ENCODE measurements around the gene UBE2D1. TPM values are rescaled to one million over a fixed set of nuclear protein-coding genes. Genes with fewer than 3 reads are reported as not detected.

UBE2D1 gene
- total RNA-seq, 4 donors from 2014 or later = 62.0 to 178 (median 81.6) TPM

GRCh38 chr10:58311026-58311425 is 23.8 kb upstream of the UBE2D1 start:
- no peak for ATAC-seq
- Histone ChIP-seq H3K27ac (no peak overlapping the region), H3K4me1 (no peaks in the 10 kb centered on the region), H3K9me3 (no peaks in the 10 kb centered on the region), H3K4me3 (no peak overlapping the region), H3K36me3 (no peaks in the 10 kb centered on the region), H3K27me3 (no peaks in the 10 kb centered on the region)
- intact Hi-C loops (cut with DNase I; ENCODE audit: low total_unique reads) (no loop called here), in situ Hi-C loops (cut with MboI; ENCODE audit: low sequenced_read_pairs in 4 of 4) (loop anchor here in 1 of 4 donors (10.0 kb wide), 1 partner anchor 74 kb away; the partner anchor contains the start of gene TFAM)
- DNase-seq = no peak
- TF ChIP-seq POLR2A (IDR thresholded peaks at IDR 0.05) = no peak
- TF ChIP-seq, protein P1, sequence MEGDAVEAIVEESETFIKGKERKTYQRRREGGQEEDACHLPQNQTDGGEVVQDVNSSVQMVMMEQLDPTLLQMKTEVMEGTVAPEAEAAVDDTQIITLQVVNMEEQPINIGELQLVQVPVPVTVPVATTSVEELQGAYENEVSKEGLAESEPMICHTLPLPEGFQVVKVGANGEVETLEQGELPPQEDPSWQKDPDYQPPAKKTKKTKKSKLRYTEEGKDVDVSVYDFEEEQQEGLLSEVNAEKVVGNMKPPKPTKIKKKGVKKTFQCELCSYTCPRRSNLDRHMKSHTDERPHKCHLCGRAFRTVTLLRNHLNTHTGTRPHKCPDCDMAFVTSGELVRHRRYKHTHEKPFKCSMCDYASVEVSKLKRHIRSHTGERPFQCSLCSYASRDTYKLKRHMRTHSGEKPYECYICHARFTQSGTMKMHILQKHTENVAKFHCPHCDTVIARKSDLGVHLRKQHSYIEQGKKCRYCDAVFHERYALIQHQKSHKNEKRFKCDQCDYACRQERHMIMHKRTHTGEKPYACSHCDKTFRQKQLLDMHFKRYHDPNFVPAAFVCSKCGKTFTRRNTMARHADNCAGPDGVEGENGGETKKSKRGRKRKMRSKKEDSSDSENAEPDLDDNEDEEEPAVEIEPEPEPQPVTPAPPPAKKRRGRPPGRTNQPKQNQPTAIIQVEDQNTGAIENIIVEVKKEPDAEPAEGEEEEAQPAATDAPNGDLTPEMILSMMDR (IDR thresholded peaks at IDR 0.05 in 4 of 5, conservative IDR thresholded peaks at IDR 0.05 in 1 of 5) = no peak

GRCh38 chr10:58316874-58317273 is 17.9 kb upstream of the UBE2D1 start:
- in situ Hi-C loops (cut with MboI; ENCODE audit: low sequenced_read_pairs in 4 of 4) (loop anchor here in 1 of 4 donors (10.0 kb wide), 1 partner anchor 68 kb away; the partner anchor contains the start of gene TFAM), intact Hi-C loops (cut with DNase I; ENCODE audit: low total_unique reads) (no loop called here)
- DNase-seq = no peak
- no peaks in the 10 kb centered on the region for H3K36me3 ChIP-seq
- H3K27me3 ChIP-seq = no peaks in the 10 kb centered on the region
- ATAC-seq = no peak
- TF ChIP-seq, protein P1 (IDR thresholded peaks at IDR 0.05 in 4 of 5, conservative IDR thresholded peaks at IDR 0.05 in 1 of 5) = no peak
- no peak for TF ChIP-seq POLR2A (IDR thresholded peaks at IDR 0.05)
- no peaks in the 10 kb centered on the region for H3K4me1 ChIP-seq
- H3K4me3 ChIP-seq = no peak overlapping the region
- H3K27ac ChIP-seq = no peak overlapping the region
- no peaks in the 10 kb centered on the region for H3K9me3 ChIP-seq

GRCh38 chr10:58318346-58318745 is 16.5 kb upstream of the UBE2D1 start:
- Histone ChIP-seq H3K27ac (no peak overlapping the region), H3K36me3 (no peaks in the 10 kb centered on the region), H3K4me3 (no peak overlapping the region), H3K9me3 (no peaks in the 10 kb centered on the region), H3K27me3 (no peaks in the 10 kb centered on the region), H3K4me1 (no peaks in the 10 kb centered on the region)
- in situ Hi-C loops (cut with MboI; ENCODE audit: low sequenced_read_pairs in 4 of 4) = loop anchor here in 1 of 4 donors (10.0 kb wide), 1 partner anchor 66 kb away; the partner anchor contains the start of gene TFAM
- intact Hi-C loops (cut with DNase I; ENCODE audit: low total_unique reads) = no loop called here
- DNase-seq = no peak
- TF ChIP-seq POLR2A (IDR thresholded peaks at IDR 0.05) = no peak
- TF ChIP-seq, protein P1 (IDR thresholded peaks at IDR 0.05 in 4 of 5, conservative IDR thresholded peaks at IDR 0.05 in 1 of 5) = no peak
- ATAC-seq = no peak

DNA sequence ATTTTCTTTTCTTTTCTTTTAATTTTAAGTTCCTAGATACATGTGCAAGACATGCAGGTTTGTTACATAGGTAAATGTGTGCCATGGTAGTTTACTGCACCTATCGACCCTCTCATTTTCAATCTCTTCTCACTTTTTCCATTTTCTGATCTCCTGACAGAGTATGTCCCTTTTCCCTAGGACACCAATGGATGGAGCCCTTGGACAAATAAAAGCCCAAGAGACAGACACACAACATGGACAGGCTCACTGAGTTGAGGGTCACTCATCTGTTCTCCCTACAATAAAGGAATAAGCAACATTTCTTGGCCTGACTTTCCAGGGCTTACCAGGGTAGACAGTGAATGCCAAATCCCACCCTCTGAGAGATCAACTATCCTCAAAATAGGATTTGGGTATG is 15.2 kb upstream of the UBE2D1 start:
- in situ Hi-C loops (cut with MboI; ENCODE audit: low sequenced_read_pairs in 4 of 4) (loop anchor here in 1 of 4 donors (10.0 kb wide), 1 partner anchor 65 kb away; the partner anchor contains the start of gene TFAM), intact Hi-C loops (cut with DNase I; ENCODE audit: low total_unique reads) (no loop called here)
- Histone ChIP-seq H3K27ac (no peak overlapping the region), H3K27me3 (no peaks in the 10 kb centered on the region), H3K4me1 (no peaks in the 10 kb centered on the region), H3K4me3 (no peak overlapping the region), H3K36me3 (no peaks in the 10 kb centered on the region), H3K9me3 (no peaks in the 10 kb centered on the region)
- DNase-seq (no peak), ATAC-seq (peak; percentile 48 to 61)
- TF ChIP-seq POLR2A (IDR thresholded peaks at IDR 0.05) = no peak
- TF ChIP-seq, protein P1 (IDR thresholded peaks at IDR 0.05 in 4 of 5, conservative IDR thresholded peaks at IDR 0.05 in 1 of 5) = no peak

Data from gastrocnemius medialis (tissue), 4 donors.